ENCODE data around the gene FLYWCH1. TPM values are rescaled to one million over a fixed set of nuclear protein-coding genes. Genes with fewer than 3 reads are reported as not detected.

Gene FLYWCH1
- total RNA-seq, 1 experiment from 2014 or later: 9.1 TPM

- Histone ChIP-seq H3K27me3 (0 out of 2 replicates have a peak, but pooled peaks cover under 1% of the 10 kb centered on the region), H3K4me3 (peak overlapping the region; percentile 64), H3K9me3 (replicated peaks) (no peaks in the 10 kb centered on the region), H3K36me3 (no peaks in the 10 kb centered on the region), H3K27ac (peak overlapping the region; percentile 99), H3K4me1 (peaks cover 17% of the 10 kb centered on the region)
- DNase-seq: peak in 1 of 2 experiments; percentile 52
These were observed 50.8 kb downstream of the FLYWCH1 start for GRCh38 chr16:2962334-2963073.

- H3K27ac ChIP-seq: peak overlapping the region; percentile 99
- H3K4me3 ChIP-seq: peak overlapping the region; percentile 64
- H3K27me3 ChIP-seq: no peaks in the 10 kb centered on the region
- H3K9me3 ChIP-seq (replicated peaks): no peaks in the 10 kb centered on the region
- peaks cover 6% of the 10 kb centered on the region; the same call in 1 of the 2 replicates for H3K36me3 ChIP-seq
- H3K4me1 ChIP-seq: peaks cover 17% of the 10 kb centered on the region
- DNase-seq: peak; percentile 92 to 95
These were observed 51.5 kb downstream of the FLYWCH1 start for GRCh38 chr16:2963074-2963722.

GRCh38 chr16:2963723-2964474 is 52.2 kb downstream of the FLYWCH1 start, which contains the start of gene KREMEN2:
Gene KREMEN2, plus strand, starts transcription at chr16:2964275. Its CDS starts 246 bp downstream, at chr16:2964521.
- Histone ChIP-seq H3K4me1 (peaks cover 17% of the 10 kb centered on the region), H3K36me3 (peaks cover 6% of the 10 kb centered on the region; the same call in 1 of the 2 replicates), H3K4me3 (peak within 1 kb of the TSS; percentile 64), H3K27ac (peak within 1 kb of the TSS; percentile 99), H3K9me3 (replicated peaks) (no peaks in the 10 kb centered on the region), H3K27me3 (no peaks in the 10 kb centered on the region)
- DNase-seq: peak; percentile 93 to 94

GRCh38 chr16:2964475-2965336 is 53.0 kb downstream of the FLYWCH1 start:
- H3K27me3 ChIP-seq: no peaks in the 10 kb centered on the region
- H3K4me3 ChIP-seq: peak overlapping the region; percentile 64
- H3K27ac ChIP-seq: peak overlapping the region; percentile 99
- H3K9me3 ChIP-seq (replicated peaks): no peaks in the 10 kb centered on the region
- peaks cover 12% of the 10 kb centered on the region for H3K4me1 ChIP-seq
- DNase-seq: peak; percentile 90 to 94
- peaks cover 6% of the 10 kb centered on the region; the same call in 1 of the 2 replicates for H3K36me3 ChIP-seq

GRCh38 chr16:2966043-2966807 is 54.5 kb downstream of the FLYWCH1 start:
- peak in 1 of 2 experiments; percentile 8 for DNase-seq
- no peak overlapping the region for H3K27ac ChIP-seq
- no peaks in the 10 kb centered on the region for H3K27me3 ChIP-seq
- H3K4me3 ChIP-seq: no peak overlapping the region
- H3K9me3 ChIP-seq (replicated peaks): no peaks in the 10 kb centered on the region
- H3K4me1 ChIP-seq: peaks cover 18% of the 10 kb centered on the region
- peaks cover 6% of the 10 kb centered on the region; the same call in 1 of the 2 replicates for H3K36me3 ChIP-seq

GRCh38 chr16:2966808-2967191 is 55.1 kb downstream of the FLYWCH1 start:
- peaks cover 18% of the 10 kb centered on the region for H3K4me1 ChIP-seq
- H3K36me3 ChIP-seq: peaks cover 6% of the 10 kb centered on the region
- no peak overlapping the region for H3K4me3 ChIP-seq
- DNase-seq: no peak
- H3K27me3 ChIP-seq: no peaks in the 10 kb centered on the region
- H3K27ac ChIP-seq: no peak overlapping the region
- H3K9me3 ChIP-seq (replicated peaks): no peaks in the 10 kb centered on the region

GRCh38 chr16:2967211-2967631 is 55.5 kb downstream of the FLYWCH1 start:
- no peak for DNase-seq
- Histone ChIP-seq H3K27me3 (no peaks in the 10 kb centered on the region), H3K4me3 (no peak overlapping the region), H3K9me3 (replicated peaks) (no peaks in the 10 kb centered on the region), H3K36me3 (peaks cover 6% of the 10 kb centered on the region), H3K27ac (no peak overlapping the region), H3K4me1 (peaks cover 16% of the 10 kb centered on the region)

GRCh38 chr16:2967721-2968161 is 56.0 kb downstream of the FLYWCH1 start:
- DNase-seq: no peak
- Histone ChIP-seq H3K27me3 (no peaks in the 10 kb centered on the region), H3K4me1 (peaks cover 11% of the 10 kb centered on the region; the same call in 1 of the 2 replicates), H3K4me3 (no peak overlapping the region), H3K27ac (no peak overlapping the region), H3K36me3 (peaks cover 9% of the 10 kb centered on the region), H3K9me3 (replicated peaks) (no peaks in the 10 kb centered on the region)

GRCh38 chr16:2968368-2968737 is 56.6 kb downstream of the FLYWCH1 start:
- H3K27me3 ChIP-seq: no peaks in the 10 kb centered on the region
- no peak overlapping the region; the same call in 1 of the 2 replicates for H3K4me3 ChIP-seq
- peaks cover 9% of the 10 kb centered on the region; the same call in 1 of the 2 replicates for H3K4me1 ChIP-seq
- no peak for DNase-seq
- H3K36me3 ChIP-seq: peaks cover 12% of the 10 kb centered on the region
- H3K9me3 ChIP-seq (replicated peaks): no peaks in the 10 kb centered on the region
- H3K27ac ChIP-seq: no peak overlapping the region

GRCh38 chr16:2968738-2969544 is 57.2 kb downstream of the FLYWCH1 start, which contains the start of gene PAQR4:
Gene PAQR4, plus strand, starts transcription at chr16:2969348. Its CDS starts 327 bp downstream, at chr16:2969675.
- H3K4me3 ChIP-seq: peak within 1 kb of the TSS; percentile 71
- peaks cover 9% of the 10 kb centered on the region; the same call in 1 of the 2 replicates for H3K4me1 ChIP-seq
- DNase-seq: peak; percentile 82 to 90
- H3K27me3 ChIP-seq: no peaks in the 10 kb centered on the region
- no peaks in the 10 kb centered on the region for H3K9me3 ChIP-seq (replicated peaks)
- H3K27ac ChIP-seq: peak within 1 kb of the TSS; percentile 66
- peaks cover 12% of the 10 kb centered on the region for H3K36me3 ChIP-seq

- peak overlapping the region; percentile 71 for H3K4me3 ChIP-seq
- peak overlapping the region; percentile 66 for H3K27ac ChIP-seq
- peak; percentile 82 to 84 for DNase-seq
- H3K9me3 ChIP-seq (replicated peaks): no peaks in the 10 kb centered on the region
- no peaks in the 10 kb centered on the region for H3K27me3 ChIP-seq
- peaks cover 9% of the 10 kb centered on the region; the same call in 1 of the 2 replicates for H3K4me1 ChIP-seq
- peaks cover 16% of the 10 kb centered on the region for H3K36me3 ChIP-seq
These were observed 58.1 kb downstream of the FLYWCH1 start for GRCh38 chr16:2969545-2970521.
